HFF-Myc (cell line): ENCODE results near the gene EFEMP2.

ENCODE experiments used
- DNase-seq: peaks from one replicate; pipeline ENCODE4 v3.0.0-alpha.2; 2011; ENCODE audit warnings: low read depth; ENCODE audit errors: extremely low read depth
- H3K4me3 ChIP-seq: replicated peaks from 2 replicates; pipeline ENCODE4 v1.5.1; 2011; ENCODE audit warnings: low read depth, mild to moderate bottlenecking, control low read depth, low read length
- TF ChIP-seq, protein P1 (sequence below): IDR thresholded peaks from 2 replicates; pipeline ENCODE4 v1.5.1; 2012; ENCODE audit warnings: mild to moderate bottlenecking, low read depth, low read length, control low read depth; ENCODE audit errors: missing control alignments

EFEMP2 gene

DNA sequence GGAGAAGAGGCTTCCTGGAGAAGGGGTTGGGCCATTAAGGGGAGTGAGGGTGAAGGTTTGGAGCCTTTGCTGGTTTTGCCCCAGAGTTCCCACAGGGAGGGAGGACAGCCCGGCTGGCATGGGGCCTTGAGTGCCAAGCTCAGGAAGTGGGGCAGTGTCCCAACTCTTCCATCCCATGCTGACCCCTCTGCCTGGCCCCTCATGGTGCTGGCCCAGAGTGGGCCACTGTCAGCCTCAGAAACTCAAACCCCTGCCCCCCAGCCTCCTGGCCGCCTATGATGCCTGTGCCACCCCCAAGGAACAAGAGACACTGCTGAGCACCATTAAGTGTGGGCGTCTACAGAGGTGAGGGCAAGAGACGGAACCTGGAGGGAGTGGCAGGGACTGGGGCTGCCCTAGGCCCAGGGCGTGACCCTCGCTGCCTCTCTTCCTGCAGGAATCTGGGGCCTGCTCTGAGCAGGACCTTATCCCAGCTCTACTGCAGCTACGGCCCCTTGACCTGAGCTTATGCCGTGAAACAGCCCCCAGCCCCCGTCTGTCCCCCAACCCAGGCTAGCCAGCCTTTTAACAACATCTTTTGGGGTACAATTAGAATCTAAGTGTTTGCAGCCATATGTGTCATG lies 6.9 kb downstream of the EFEMP2 start:
- H3K4me3 ChIP-seq, result no peak overlapping the region
- TF ChIP-seq, protein P1, sequence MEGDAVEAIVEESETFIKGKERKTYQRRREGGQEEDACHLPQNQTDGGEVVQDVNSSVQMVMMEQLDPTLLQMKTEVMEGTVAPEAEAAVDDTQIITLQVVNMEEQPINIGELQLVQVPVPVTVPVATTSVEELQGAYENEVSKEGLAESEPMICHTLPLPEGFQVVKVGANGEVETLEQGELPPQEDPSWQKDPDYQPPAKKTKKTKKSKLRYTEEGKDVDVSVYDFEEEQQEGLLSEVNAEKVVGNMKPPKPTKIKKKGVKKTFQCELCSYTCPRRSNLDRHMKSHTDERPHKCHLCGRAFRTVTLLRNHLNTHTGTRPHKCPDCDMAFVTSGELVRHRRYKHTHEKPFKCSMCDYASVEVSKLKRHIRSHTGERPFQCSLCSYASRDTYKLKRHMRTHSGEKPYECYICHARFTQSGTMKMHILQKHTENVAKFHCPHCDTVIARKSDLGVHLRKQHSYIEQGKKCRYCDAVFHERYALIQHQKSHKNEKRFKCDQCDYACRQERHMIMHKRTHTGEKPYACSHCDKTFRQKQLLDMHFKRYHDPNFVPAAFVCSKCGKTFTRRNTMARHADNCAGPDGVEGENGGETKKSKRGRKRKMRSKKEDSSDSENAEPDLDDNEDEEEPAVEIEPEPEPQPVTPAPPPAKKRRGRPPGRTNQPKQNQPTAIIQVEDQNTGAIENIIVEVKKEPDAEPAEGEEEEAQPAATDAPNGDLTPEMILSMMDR, result no peak
- DNase-seq, result no peak

DNA sequence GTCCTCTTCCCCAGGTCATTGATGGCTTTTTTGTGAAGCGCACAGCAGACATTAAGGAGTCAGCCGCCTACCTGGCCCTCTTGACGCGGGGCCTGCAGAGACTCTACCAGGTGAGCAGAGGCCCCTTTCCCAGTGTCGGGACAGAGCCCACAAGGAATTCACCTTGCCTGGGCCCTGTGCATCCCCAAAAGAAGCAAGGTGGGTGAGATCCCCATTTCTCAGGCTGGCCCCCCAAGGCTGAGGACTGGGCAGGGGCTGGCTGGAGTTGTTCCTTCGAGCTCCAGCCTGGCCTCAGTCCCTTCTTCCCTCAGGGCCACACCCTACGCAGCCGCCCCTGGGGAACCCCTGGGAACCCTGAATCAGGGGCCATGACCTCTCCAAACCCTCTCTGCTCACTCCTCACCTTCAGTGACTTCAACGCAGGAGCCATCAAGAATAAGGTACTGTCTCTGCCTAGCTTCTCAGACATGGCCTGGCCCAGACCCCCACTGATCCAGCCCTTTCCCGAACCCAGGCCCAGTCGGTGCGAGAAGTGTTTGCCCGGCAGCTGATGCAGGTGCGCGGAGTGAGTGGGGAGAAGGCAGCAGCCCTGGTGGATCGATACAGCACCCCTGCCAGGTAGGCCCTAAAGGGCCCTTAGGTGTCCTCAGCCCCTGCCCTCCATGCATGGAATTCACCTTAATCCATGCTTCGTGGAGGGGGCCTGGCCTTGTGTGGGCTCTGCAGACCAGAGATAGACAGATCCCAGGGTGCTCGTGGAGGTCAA lies 7.7 kb downstream of the EFEMP2 start:
- TF ChIP-seq, protein P1, result no peak
- no peak overlapping the region for H3K4me3 ChIP-seq
- no peak for DNase-seq

DNA sequence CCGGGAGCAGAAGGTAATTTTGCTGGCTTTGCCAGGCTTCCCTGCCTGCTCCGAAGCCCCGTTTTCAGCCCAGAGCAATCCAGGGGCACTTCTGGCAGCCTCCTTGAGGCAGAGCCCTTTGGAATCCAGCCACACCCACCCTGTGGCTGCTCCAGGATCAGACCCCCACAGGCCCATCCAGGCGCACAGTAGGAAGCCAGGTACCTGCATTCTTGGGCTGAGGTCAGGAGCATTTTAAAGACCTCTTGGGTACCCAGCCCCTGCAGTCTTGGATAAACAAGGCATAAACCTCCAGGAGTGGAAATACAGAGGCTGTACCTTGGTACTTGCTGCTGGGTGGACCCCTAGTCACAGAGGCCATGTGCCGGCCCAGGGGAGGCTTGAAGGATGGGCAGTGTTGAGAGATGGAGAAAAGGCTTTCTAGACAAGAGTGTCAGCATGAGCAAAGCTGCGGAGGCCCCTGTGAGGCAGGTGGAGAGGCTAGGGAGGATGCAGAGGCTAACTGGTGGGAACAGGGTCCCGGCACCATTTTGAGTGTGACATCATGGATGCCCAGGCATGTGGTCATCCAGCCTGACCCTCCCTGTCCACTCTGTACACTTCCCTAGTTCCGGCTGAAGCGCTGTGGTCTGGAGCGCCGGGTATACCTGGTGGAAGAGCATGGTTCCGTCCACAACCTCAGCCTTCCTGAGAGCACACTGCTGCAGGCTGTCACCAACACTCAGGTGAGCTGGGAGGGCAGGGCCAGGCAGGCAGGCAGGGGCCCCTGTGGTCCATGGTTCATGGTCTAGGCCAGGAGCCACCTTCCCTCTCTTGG lies 8.5 kb downstream of the EFEMP2 start:
- H3K4me3 ChIP-seq, result no peak overlapping the region
- TF ChIP-seq, protein P1, result no peak
- DNase-seq, result no peak

DNA sequence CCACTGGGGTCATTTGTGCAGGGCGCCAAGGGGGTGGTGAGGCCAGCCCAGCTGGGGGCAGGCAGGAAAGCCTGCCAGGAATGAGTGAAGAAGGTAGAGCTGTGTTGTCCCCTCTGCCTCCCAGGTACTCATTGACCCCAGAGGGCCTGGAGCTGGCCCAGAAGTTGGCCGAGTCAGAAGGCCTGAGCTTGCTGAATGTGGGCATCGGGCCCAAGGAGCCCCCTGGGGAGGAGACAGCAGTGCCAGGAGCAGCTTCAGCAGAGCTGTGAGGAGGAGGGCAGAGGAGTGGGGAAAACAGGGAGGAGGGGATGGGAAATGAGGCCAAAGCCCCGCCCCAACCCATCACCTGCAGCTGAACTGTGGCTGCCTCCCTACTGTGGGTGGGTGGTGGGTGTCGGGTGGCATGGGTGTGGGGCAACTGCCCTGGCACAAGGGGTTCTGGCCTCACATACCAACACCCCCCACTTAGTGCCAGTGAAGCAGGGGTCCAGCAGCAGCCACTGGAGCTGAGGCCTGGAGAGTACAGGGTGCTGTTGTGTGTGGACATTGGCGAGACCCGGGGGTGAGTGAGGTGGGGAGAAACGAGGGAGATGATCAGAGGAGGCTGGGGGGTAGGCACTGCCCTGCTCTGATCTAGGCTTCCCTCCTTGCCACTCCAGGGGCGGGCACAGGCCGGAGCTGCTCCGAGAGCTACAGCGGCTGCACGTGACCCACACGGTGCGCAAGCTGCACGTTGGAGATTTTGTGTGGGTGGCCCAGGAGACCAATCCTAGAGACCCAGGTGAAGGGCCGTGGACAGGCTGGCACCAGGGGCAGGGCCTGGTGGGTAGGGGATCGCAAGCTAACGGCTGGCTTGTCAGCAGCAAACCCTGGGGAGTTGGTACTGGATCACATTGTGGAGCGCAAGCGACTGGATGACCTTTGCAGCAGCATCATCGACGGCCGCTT lies 9.4 kb downstream of the EFEMP2 start:
- DNase-seq, result no peak
- TF ChIP-seq, protein P1, result no peak
- no peak overlapping the region for H3K4me3 ChIP-seq

DNA sequence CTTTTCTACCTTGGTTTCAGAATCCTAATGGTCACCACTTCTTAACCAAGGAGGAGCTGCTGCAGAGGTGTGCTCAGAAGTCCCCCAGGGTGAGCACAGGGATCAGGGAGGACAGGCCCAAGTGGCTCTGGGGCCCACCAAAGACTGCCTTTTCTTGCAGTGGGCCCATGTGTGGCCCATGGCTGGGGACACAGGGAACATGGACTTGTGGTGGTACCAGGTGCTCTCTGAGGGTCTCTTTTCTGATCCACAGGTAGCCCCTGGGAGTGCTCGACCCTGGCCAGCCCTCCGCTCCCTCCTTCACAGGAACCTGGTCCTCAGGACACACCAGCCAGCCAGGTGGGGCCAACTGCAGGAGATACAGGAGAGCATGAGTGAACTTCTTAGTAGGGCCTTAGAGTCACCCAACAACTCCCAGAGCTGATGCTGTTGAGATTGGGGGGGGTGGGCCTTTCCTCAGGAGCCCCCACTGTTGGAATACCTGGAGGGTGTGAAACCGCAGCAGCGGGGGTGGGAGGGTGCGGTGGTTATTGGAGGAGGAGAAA lies 10.3 kb downstream of the EFEMP2 start:
- peak overlapping the region; percentile 80; the same call in 1 of the 2 replicates for H3K4me3 ChIP-seq
- no peak for DNase-seq
- TF ChIP-seq, protein P1, result no peak

DNA sequence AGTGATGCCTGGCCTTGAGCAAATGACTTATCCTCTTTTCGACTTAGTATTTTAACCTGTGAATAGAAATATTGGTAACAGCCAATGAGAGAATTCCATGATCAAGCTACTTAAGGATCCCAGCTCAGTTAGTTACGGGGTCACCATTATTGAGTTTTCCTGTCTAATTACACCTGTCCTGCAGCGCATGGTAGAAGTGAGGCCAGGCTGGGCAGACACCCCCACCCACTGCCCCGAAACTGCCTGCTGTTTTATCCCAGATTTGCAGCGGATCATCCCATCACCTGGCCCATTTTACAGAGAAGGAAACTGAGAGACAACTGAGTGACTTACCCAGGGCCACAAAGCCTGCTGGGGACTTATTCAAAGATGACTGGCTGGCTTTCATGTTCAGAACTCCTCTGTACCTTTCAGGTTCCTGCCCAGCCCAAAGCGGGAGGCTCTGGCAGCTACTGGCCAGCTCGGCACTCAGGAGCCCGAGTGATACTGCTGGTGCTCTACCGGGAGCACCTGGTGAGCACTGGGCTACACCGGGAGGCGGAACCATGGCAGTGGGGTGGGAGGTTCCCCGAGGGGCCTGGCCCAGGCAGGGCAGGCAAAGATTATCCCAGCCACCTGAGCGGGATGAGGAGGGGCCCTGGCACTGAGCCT lies 10.9 kb downstream of the EFEMP2 start:
- TF ChIP-seq, protein P1, result no peak
- H3K4me3 ChIP-seq, result peak overlapping the region; percentile 80
- DNase-seq, result no peak
